ENCODE results near the gene STYXL1.

Gene STYXL1

GRCh38 chr7:75966190-75966961 is 81.4 kb downstream of the STYXL1 start:
- peak; percentile 81 for DNase-seq (ENCODE audit: low read depth)
- H3K4me3 ChIP-seq (ENCODE audit: low read length): peak overlapping the region; percentile 36
- no peak for TF ChIP-seq CTCF (conservative IDR thresholded peaks at IDR 0.05; ENCODE audit: low read length)

- DNase-seq (ENCODE audit: low read depth): no peak
- TF ChIP-seq CTCF (conservative IDR thresholded peaks at IDR 0.05; ENCODE audit: low read length): no peak
- no peak overlapping the region for H3K4me3 ChIP-seq (ENCODE audit: low read length)
Measured at GRCh38 chr7:75965617-75966016, 82.2 kb downstream of the STYXL1 start.

GRCh38 chr7:75963381-75963995 is 84.3 kb downstream of the STYXL1 start:
- no peak for DNase-seq (ENCODE audit: low read depth)
- H3K4me3 ChIP-seq (ENCODE audit: low read length): no peak overlapping the region
- TF ChIP-seq CTCF (conservative IDR thresholded peaks at IDR 0.05; ENCODE audit: low read length): no peak

GRCh38 chr7:75962607-75963380 is 85.0 kb downstream of the STYXL1 start:
- H3K4me3 ChIP-seq (ENCODE audit: low read length): no peak overlapping the region
- peak; percentile 92 for DNase-seq (ENCODE audit: low read depth)
- no peak for TF ChIP-seq CTCF (conservative IDR thresholded peaks at IDR 0.05; ENCODE audit: low read length)

GRCh38 chr7:75961218-75961617 is 86.6 kb downstream of the STYXL1 start:
- H3K4me3 ChIP-seq (ENCODE audit: low read length): no peak overlapping the region
- TF ChIP-seq CTCF (conservative IDR thresholded peaks at IDR 0.05; ENCODE audit: low read length): no peak
- no peak for DNase-seq (ENCODE audit: low read depth)

GRCh38 chr7:75960372-75960771 is 87.4 kb downstream of the STYXL1 start:
- DNase-seq (ENCODE audit: low read depth): no peak
- no peak overlapping the region for H3K4me3 ChIP-seq (ENCODE audit: low read length)
- no peak for TF ChIP-seq CTCF (conservative IDR thresholded peaks at IDR 0.05; ENCODE audit: low read length)

All from AG10803 (cell line).